Measurements from ENCODE around the gene FOXP1.

FOXP1 gene

GRCh38 chr3:71054312-71054711 is 529.2 kb downstream of the FOXP1 start:
- Histone ChIP-seq H3K4me3 (ENCODE audit: low read depth, low read length) (no peak overlapping the region), H3K4me1 (peaks cover 11% of the 10 kb centered on the region), H3K36me3 (no peaks in the 10 kb centered on the region), H3K27me3 (no peaks in the 10 kb centered on the region), H3K9me3 (no peaks in the 10 kb centered on the region)
- no peak for DNase-seq
- TF ChIP-seq CTCF (IDR thresholded peaks at IDR 0.05; ENCODE audit: low read depth, low read length): no peak

- no peaks in the 10 kb centered on the region for H3K36me3 ChIP-seq
- H3K27me3 ChIP-seq: no peaks in the 10 kb centered on the region
- no peak for DNase-seq
- TF ChIP-seq CTCF (IDR thresholded peaks at IDR 0.05; ENCODE audit: low read depth, low read length): no peak
- H3K4me3 ChIP-seq (ENCODE audit: low read depth, low read length): no peak overlapping the region
- H3K4me1 ChIP-seq: peaks cover 11% of the 10 kb centered on the region
- no peaks in the 10 kb centered on the region for H3K9me3 ChIP-seq
Measured at GRCh38 chr3:71053495-71053894, 530.0 kb downstream of the FOXP1 start.

- Histone ChIP-seq H3K36me3 (no peaks in the 10 kb centered on the region), H3K4me1 (peaks cover 11% of the 10 kb centered on the region)
- DNase-seq: no peak
Measured at GRCh38 chr3:71052716-71053115, 530.8 kb downstream of the FOXP1 start.

GRCh38 chr3:71051893-71052687 is 531.4 kb downstream of the FOXP1 start:
- H3K4me1 ChIP-seq: peaks cover 11% of the 10 kb centered on the region
- TF ChIP-seq CTCF (IDR thresholded peaks at IDR 0.05; ENCODE audit: low read depth, low read length): no peak
- H3K9me3 ChIP-seq: no peaks in the 10 kb centered on the region
- no peak for DNase-seq
- H3K36me3 ChIP-seq: no peaks in the 10 kb centered on the region
- H3K4me3 ChIP-seq (ENCODE audit: low read depth, low read length): no peak overlapping the region
- no peaks in the 10 kb centered on the region for H3K27me3 ChIP-seq

More at GRCh38 chr3:71052716-71053115, 530.8 kb downstream of the FOXP1 start:
- H3K27me3 ChIP-seq: no peaks in the 10 kb centered on the region
- H3K4me3 ChIP-seq (ENCODE audit: low read depth, low read length): no peak overlapping the region
- no peaks in the 10 kb centered on the region for H3K9me3 ChIP-seq
- no peak for TF ChIP-seq CTCF (IDR thresholded peaks at IDR 0.05; ENCODE audit: low read depth, low read length)

GRCh38 chr3:71051259-71051595 is 532.3 kb downstream of the FOXP1 start:
- H3K9me3 ChIP-seq: no peaks in the 10 kb centered on the region
- H3K4me1 ChIP-seq: peaks cover 11% of the 10 kb centered on the region
- no peaks in the 10 kb centered on the region for H3K27me3 ChIP-seq
- no peak for DNase-seq
- H3K36me3 ChIP-seq: no peaks in the 10 kb centered on the region
- H3K4me3 ChIP-seq (ENCODE audit: low read depth, low read length): no peak overlapping the region
- TF ChIP-seq CTCF (IDR thresholded peaks at IDR 0.05; ENCODE audit: low read depth, low read length): no peak

GRCh38 chr3:71050538-71051258 is 532.8 kb downstream of the FOXP1 start:
- peaks cover 4% of the 10 kb centered on the region for H3K36me3 ChIP-seq
- H3K4me1 ChIP-seq: peaks cover 11% of the 10 kb centered on the region
- no peaks in the 10 kb centered on the region for H3K9me3 ChIP-seq
- H3K4me3 ChIP-seq (ENCODE audit: low read depth, low read length): no peak overlapping the region
- no peaks in the 10 kb centered on the region for H3K27me3 ChIP-seq
- no peak for TF ChIP-seq CTCF (IDR thresholded peaks at IDR 0.05; ENCODE audit: low read depth, low read length)
- no peak for DNase-seq

Data from BE2C (cell line).